GM18861 (cell line): Measurements from ENCODE around the gene GEMIN5.

Experiments
- ATAC-seq: cut with Tn5 transposase; IDR thresholded peaks from one replicate; pipeline ENCODE4 v1.9.1; 2021; ENCODE audit not compliant: unreplicated experiment

The GEMIN5 gene

DNA sequence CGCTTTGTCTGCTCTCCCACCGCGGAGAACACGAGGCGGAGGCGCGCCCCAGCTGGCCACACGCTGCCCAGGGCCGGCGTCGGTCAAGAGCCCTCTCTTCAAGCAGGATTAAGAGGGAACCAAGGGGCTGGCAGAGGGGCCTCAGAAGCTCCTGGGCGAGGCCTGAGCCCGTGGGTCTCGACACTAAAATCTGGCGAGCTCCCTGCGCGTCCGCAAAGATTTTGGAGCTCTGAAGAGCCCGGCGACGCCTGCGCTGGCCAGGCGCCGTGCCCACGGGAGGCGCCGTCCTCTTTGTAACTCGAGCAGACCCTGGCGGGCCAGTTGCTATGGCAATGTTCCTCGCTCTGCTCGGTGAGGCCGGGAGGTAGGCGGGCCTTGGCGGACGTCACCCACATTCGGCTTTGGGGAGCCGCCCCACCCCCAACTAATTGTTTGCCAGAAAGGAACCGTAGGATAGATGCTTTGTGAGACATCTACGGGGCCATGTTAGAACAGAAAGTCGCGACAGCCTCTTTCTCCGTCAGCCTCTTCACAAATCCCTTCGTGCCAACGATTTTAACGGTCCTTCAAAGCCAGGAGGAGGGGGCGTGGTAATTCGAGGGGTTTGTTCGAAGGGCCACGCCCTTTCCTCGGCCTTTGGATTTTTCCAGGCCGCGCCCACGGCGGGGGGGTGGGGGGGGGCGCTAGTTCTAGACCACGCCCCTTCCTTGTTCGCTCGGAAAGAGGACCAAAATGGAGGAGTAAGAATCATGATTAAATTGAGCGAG is 80.3 kb downstream of the GEMIN5 start:
- peak; percentile 49 for ATAC-seq

DNA sequence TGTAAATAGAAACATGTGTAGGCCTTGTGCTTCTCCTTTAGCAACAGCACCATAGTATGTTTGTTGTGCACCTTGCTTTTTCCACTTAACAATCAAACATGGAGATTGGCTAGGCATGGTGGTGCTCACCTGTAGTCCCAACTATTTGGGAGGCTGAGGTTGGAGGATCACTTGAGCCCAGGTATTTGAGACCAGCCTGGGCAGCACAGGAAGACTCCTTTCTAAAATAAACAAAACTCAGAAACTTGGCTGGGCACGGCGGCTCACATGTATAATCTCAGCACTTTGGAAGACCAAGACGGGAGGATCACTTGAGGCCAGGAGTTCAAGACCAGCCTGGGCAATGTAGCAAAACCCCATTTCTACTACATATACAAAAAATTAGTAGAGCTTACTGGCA is 86.7 kb downstream of the GEMIN5 start:
- no peak for ATAC-seq

DNA sequence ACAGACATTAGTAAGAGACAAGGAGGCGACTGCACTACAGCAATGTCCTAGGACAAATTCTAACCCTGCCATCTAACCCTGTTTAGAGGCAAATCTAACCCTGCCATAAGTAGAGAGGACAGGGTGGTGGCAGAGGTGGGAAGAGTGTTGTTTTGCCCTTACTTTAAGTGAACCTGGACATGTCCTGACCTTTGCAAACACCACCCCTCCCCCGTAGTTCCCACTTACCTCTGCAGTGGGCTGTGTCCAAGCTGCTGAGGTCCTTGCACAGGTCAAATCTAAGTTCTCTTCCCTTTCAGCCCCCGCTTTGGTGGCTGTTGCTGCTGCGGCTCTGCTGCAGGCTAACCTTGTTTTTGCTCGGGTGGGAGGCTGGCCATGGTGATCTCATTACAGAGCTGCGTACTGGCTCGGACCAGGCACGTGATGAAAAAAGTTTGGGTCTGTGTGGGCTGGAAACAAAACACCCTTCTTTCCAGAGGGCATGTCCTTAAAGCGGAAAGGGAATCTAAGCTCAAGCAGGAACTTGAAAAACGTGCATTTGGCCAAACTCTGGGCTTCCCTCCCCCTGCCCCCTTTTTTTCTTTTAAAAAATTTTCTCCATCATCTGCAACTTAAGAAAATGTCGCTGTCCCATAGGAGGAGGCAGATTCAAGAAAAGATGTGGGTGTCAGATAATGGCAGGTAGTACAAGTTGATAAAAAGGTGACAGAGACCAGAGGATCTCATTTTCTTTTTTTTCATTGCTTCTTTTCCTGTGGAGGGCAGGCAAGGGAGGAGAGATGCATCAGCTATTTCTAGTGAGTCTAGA is 87.6 kb downstream of the GEMIN5 start, which contains the start of gene FAXDC2:
FAXDC2 (minus strand) TSS at position 349 of the 808 bp plus-strand sequence. CDS start 12,425 bp downstream, outside the sequence.
- no peak for ATAC-seq

DNA sequence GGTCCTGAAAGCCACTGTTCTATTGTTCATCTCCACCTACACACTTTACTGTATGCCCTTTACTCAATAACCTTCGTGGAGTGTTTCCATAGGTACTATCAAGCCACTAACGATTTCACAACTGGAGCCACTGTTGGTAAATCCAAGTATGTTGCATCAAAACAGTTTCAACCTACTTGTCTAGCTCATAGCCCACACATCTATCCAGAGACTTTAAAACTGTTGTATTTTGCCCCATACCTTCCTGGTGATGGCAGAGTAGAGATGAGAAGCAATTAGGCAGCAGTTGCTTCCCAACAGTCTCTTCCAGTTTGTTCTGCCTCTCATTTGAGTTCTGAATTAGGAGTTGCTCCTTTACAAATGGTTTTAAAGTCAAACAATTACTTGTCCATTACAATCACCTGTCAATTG is 88.2 kb downstream of the GEMIN5 start:
- ATAC-seq = no peak

DNA sequence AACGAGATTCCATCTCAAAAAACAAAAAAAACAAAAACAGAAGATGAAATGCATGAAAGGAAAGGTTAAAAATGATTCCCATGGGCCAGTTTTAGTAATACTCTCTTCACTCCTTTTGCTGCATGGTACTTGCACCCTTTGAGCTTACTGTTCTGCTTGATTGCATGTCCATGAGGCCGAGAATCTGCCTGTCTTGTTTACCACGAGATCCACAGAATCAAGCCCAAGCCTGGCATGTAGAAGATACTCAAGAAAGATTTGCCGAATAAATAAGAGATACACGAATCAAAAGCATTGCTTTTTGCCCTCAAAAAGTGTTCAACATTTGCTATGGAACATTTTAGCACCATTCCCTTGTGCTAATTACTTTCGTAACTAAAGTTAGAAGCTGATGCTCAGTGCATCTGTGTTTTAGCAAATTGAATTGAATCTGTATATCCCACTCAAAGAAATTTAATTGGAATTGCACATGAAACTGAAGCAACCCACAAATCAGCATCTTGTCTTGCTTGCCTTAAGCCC is 88.7 kb downstream of the GEMIN5 start:
- ATAC-seq = no peak

DNA sequence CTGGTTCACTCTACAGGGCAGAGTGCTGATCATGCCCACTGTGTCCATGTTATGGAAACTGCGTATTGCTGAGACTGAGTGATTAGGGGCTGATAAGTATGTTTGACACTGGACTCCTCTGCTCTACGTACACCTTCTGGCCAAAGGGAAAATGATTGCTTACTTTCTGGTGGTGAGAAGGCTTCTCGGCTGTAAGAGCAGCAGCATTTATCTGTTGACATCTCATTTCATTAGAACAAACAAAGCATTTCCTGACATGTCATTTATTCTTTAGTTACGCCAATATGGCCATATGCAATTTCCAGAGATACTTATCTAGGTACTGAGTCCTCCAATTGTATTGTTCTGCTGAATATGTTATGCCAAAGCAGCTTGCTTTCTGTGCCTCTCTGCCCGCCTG is 93.2 kb downstream of the GEMIN5 start:
- ATAC-seq = no peak

DNA sequence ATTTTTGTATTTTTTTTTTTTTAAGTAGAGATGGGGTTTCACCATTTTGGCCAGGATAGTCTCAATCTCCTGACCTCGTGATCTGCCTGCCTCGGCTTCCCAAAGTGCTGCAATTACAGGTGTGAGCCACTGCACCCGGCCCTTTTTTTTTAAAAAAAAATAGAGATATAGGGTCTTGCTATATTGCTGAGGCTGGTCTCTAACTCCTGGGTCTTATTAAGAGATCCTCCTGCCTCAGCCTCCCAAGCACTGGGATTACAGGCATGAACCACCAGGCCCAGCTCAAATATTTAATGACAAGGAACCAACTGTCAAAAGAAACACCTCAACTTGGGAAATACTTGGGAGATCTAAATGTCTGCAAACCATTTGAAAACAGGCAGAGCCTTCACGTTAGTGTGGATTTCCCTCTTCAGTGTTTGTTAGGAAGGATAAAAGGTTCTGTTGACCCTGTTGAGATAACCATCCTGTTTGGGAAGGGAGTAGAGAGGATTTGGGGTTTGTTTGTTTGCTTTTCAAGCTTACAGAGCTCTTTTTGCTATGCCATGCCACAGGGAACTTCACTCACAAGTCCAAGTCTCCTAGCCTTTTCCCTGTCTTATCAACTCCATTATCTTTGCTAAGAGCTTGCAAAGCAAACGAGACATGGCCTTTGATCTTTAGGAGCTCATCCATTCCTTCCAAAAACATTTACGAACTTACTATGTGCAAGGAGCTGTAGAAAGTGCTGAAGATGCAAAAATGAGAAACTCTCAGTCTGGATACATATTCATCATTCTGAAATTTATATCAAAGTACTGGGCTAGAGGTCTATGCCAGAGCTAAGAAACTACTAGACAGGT is 95.1 kb downstream of the GEMIN5 start:
- ATAC-seq = no peak

DNA sequence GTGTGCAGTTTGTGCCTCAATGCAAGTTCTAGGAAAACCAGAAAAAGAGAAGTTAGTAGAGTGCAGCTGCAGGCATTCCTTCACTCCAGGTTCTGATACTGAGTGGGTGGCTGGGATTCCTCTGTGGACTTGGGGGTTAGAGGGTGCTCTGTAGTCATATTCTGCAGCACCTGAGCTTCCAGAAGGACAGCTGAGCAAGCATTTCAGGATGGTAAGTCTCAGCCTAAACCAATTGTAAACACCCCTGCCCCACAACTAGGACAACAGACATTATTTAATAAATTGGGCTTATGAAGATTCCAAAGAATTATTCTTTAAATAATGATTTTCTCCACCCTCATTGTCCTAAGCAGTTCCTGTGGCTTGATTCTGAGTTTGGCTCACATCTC is 96.7 kb downstream of the GEMIN5 start:
- ATAC-seq = no peak

DNA sequence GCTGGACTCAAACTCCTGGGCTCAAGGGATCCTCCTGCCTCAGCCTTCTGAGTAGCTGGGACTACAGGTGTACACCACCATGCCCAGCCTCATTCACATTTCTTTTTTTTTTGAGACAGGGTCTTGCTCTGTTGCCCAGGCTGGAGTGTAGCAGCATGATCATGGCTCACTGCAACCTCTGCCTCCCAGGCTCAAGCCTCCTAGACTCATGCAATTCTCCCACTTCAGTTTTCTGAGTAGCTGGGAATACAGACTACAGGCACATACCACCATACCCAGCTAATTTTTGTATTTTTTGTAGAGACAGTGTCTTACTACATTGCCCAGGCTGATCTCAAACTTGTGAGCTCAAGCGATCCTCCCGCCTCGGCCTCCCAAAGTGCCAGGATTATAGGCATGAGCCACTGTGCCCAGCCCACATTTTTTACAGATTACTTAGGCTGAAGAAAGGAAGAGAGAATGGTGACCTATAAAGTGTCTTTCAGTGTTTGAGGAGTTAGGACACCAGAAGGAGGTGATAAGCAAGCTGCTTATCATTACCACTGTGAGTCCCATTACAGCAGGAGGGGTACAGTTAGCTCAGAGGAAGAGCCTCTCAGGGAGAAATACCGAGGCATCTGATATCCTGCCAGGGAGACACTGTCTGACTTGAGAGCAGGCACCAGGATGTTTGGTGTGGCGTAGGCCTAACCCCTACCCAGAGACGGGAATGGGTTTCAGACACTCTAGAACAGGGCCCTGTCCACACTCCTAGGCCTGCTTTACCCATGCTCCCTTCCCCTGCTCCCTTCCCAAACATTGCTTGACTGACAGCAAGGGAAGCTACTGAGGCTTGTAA is 97.4 kb downstream of the GEMIN5 start:
- ATAC-seq = no peak
